Lung (tissue), 12 donors: Measurements from ENCODE around the gene CEP128. TPM values are rescaled to one million over a fixed set of nuclear protein-coding genes. Genes with fewer than 3 reads are reported as not detected.
A peak's percentile ranks its signal among the peaks of the same experiment; 100 is the strongest.

Experiments
- ATAC-seq: fragments of 200-7000 bp; cut with Tn5 transposase; one replicate; pipeline ENCODE4 v1.9.1; 2020; ENCODE audit warnings: moderate number of reproducible peaks; ENCODE audit not compliant: insufficient read depth, low FRiP score
- DNase-seq, 3 donors: peaks; one replicate each; pipeline ENCODE4 v3.0.0-alpha.2; 2013 to 2017
- H3K27ac ChIP-seq, 2 donors: one replicate each; pipeline ENCODE4 v1.5.1; 2013; ENCODE audit warnings: mild to moderate bottlenecking in 2 of 2, moderate library complexity in 2 of 2, control low read depth in 1 of 2, inconsistent platforms in 1 of 2, low read depth in 1 of 2, low read length in 1 of 2
- H3K27me3 ChIP-seq, 3 donors: one replicate each; pipeline ENCODE4 v1.5.1; 2013; ENCODE audit warnings: low read length in 2 of 3; ENCODE audit not compliant: control insufficient read depth in 3 of 3, insufficient read depth in 3 of 3
- H3K36me3 ChIP-seq, 4 donors: one replicate each; pipeline ENCODE4 v1.5.1; 2013; ENCODE audit warnings: low read length in 4 of 4, mild to moderate bottlenecking in 1 of 4, moderate library complexity in 1 of 4; ENCODE audit not compliant: control insufficient read depth in 4 of 4, insufficient read depth in 4 of 4
- H3K4me1 ChIP-seq, 5 donors: one replicate each; pipeline ENCODE4 v1.5.1; 2013; ENCODE audit warnings: low read length in 5 of 5, mild to moderate bottlenecking in 2 of 5, moderate library complexity in 1 of 5; ENCODE audit not compliant: control insufficient read depth in 5 of 5, insufficient read depth in 5 of 5
- H3K4me3 ChIP-seq: one replicate; pipeline ENCODE4 v1.5.1; 2013; ENCODE audit warnings: mild to moderate bottlenecking, control low read depth, moderate library complexity
- H3K9ac ChIP-seq, 2 donors: one replicate each; pipeline ENCODE4 v1.5.1; 2013; ENCODE audit warnings: low read length in 2 of 2, control low read depth in 1 of 2; ENCODE audit not compliant: insufficient read depth in 1 of 2
- H3K9me3 ChIP-seq, 4 donors: one replicate each; pipeline ENCODE4 v1.5.1; 2013; ENCODE audit warnings: low read length in 3 of 4, mild to moderate bottlenecking in 1 of 4, moderate library complexity in 1 of 4; ENCODE audit not compliant: control insufficient read depth in 4 of 4, insufficient read depth in 3 of 4
- WGBS, 2 donors: extraction: QIAGEN DNeasy Blood & Tissue Kit; methylation state at CpG; one replicate each; pipeline ENCODE4 v1.1.7; 2013; 5-methylcytosine and 5-hydroxymethylcytosine counted together
- polyA plus RNA-seq, 2 donors: library from polyadenylated mRNA; stranded (reverse); fragments of 200-250 nt; gene quantifications; one replicate each; pipeline ENCODE4 v1.2.1, GENCODE V29; 2013
- total RNA-seq, 2 donors: library from RNA; depleted of rRNA in 1 of 2; stranded (reverse); fragments of >200 nt in 1 of 2; gene quantifications; one replicate each; pipeline ENCODE4 v1.2.1, GENCODE V29; 2014 to 2021
- TF ChIP-seq, protein P1 (sequence below): IDR thresholded peaks from 2 replicates; pipeline ENCODE4 v1.5.1; 2012; ENCODE audit warnings: mild to moderate bottlenecking; ENCODE audit errors: control extremely low read depth, extremely low read depth
- donor health status: control.
- donor health status: control.
- donor health status: Bipolar disorder and iron deficiency.
- donor health status: healthy.
- donor health status: DM: yes; HTN: yes; CAD: no.

CEP128 gene
- total and polyA plus RNA-seq, 4 donors: 1.1 to 12.0 (median 6.2) TPM

DNA sequence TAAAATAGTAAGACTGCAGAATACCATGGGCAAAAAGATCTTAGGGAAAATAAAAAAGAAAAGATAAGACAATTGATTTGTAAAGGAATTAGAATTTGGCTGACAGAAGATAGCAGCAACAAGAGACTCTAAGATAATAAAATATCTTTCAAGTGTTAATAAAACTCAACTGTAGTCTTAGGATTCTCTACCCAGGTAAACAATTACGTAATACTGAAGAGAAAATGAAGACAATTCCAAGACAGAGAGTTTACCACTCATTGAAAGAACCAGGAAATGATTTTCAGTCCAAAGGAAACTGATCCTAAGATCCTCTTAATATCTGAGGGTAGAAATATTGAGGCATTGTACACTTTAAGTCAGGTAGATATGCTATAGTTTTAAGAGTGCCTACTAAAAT is 321.1 kb downstream of the CEP128 start:
- H3K4me1 ChIP-seq: peaks cover 0 to 12% (median 0%) of the 10 kb centered on the region in 5 donors
- H3K4me3 ChIP-seq: no peak overlapping the region
- no peak for ATAC-seq
- H3K9ac ChIP-seq: no peak overlapping the region
- TF ChIP-seq, protein P1, sequence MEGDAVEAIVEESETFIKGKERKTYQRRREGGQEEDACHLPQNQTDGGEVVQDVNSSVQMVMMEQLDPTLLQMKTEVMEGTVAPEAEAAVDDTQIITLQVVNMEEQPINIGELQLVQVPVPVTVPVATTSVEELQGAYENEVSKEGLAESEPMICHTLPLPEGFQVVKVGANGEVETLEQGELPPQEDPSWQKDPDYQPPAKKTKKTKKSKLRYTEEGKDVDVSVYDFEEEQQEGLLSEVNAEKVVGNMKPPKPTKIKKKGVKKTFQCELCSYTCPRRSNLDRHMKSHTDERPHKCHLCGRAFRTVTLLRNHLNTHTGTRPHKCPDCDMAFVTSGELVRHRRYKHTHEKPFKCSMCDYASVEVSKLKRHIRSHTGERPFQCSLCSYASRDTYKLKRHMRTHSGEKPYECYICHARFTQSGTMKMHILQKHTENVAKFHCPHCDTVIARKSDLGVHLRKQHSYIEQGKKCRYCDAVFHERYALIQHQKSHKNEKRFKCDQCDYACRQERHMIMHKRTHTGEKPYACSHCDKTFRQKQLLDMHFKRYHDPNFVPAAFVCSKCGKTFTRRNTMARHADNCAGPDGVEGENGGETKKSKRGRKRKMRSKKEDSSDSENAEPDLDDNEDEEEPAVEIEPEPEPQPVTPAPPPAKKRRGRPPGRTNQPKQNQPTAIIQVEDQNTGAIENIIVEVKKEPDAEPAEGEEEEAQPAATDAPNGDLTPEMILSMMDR: no peak
- peaks cover 0 to 3% (median 0%) of the 10 kb centered on the region in 4 donors for H3K9me3 ChIP-seq
- H3K27me3 ChIP-seq: no peaks in the 10 kb centered on the region
- 79 to 95% methylated on average over 1 of the region's 1 CpG for WGBS, 2 donors
- H3K27ac ChIP-seq: no peak overlapping the region
- H3K36me3 ChIP-seq: no peaks in the 10 kb centered on the region
- no peak for DNase-seq

DNA sequence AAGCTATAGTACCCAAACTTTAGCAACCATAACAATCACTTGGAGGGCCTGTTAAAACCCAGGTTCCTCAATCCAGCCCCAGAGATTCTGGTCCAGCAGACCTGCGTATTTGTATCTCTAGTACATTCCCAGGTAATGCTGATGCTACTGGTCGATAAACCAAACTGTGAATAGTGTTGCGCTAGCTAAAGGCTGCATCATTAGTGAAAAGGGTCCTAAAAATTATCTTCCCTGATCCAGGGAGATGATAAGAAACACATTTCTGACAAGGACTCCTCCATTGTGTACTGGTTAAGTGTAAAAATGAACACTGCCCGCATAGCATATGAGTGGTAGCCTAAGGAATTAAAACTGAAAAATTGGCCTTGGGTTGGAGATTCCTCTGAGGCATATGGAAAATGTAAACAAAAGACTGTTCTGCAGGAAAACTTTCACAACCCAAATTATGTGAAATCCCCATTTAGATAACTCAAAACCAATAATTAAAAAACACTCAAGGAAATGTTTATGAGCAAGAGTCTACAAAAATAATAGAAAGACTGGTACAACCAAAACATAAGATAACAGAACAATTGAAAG is 322.7 kb downstream of the CEP128 start:
- Histone ChIP-seq H3K9ac (no peak overlapping the region), H3K4me1 (peaks cover 0 to 12% (median 0%) of the 10 kb centered on the region in 5 donors), H3K9me3 (peaks cover 0 to 3% (median 0%) of the 10 kb centered on the region in 4 donors), H3K36me3 (no peaks in the 10 kb centered on the region), H3K27me3 (no peaks in the 10 kb centered on the region), H3K4me3 (no peak overlapping the region), H3K27ac (no peak overlapping the region)
- ATAC-seq: no peak
- TF ChIP-seq, protein P1: no peak
- 89 to 94% methylated on average over 4 of the region's 4 CpGs for WGBS, 2 donors
- peak; percentile 14 to 93 (median 92) for DNase-seq

DNA sequence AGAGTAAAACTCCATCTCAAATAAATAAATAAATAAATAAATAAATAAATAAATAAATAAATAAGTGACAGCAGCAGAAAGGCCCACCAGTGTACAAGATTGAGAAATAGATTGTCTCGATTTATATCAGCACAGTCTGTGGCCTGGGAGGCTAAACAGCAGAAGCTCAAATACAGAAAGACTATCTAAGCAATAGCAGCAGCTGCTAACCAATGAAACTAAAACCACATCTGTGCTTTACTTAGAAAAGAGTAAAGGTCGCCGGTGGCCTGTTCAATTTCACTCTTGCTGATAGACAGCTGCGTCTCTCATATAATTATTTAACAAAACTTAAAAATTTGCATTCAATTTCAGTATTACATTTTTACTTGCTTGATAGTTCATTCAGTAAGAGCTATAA is 325.7 kb downstream of the CEP128 start:
- 92 to 97% methylated on average over 4 of the region's 4 CpGs for WGBS, 2 donors

More for the DNA sequence above, 325.7 kb downstream of the CEP128 start:
- H3K36me3 ChIP-seq: no peaks in the 10 kb centered on the region
- peaks cover 0 to 3% (median 0%) of the 10 kb centered on the region in 4 donors for H3K9me3 ChIP-seq
- ATAC-seq (no peak), DNase-seq (no peak)
- TF ChIP-seq, protein P1: no peak
- H3K4me1 ChIP-seq: peaks cover 0 to 12% (median 0%) of the 10 kb centered on the region in 5 donors
- no peak overlapping the region for H3K27ac ChIP-seq
- no peak overlapping the region for H3K4me3 ChIP-seq
- H3K9ac ChIP-seq: no peak overlapping the region
- H3K27me3 ChIP-seq: no peaks in the 10 kb centered on the region
